Hindlimb muscle (tissue), 1 donor: ENCODE measurements around the gene SPATA12. TPM values are rescaled to one million over a fixed set of nuclear protein-coding genes. Genes with fewer than 3 reads are reported as not detected.

Source experiments
- DNase-seq: peaks from one replicate; pipeline ENCODE4 v3.0.0-alpha.2; 2013
- polyA plus RNA-seq: library from polyadenylated mRNA; unstranded; fragments of 120-200 nt; gene quantifications from one replicate; pipeline ENCODE4 v1.2.1, GENCODE V29; 2013; ENCODE audit not compliant: insufficient read length

The SPATA12 gene
- polyA plus RNA-seq, 1 donor = 0.08 TPM

DNA sequence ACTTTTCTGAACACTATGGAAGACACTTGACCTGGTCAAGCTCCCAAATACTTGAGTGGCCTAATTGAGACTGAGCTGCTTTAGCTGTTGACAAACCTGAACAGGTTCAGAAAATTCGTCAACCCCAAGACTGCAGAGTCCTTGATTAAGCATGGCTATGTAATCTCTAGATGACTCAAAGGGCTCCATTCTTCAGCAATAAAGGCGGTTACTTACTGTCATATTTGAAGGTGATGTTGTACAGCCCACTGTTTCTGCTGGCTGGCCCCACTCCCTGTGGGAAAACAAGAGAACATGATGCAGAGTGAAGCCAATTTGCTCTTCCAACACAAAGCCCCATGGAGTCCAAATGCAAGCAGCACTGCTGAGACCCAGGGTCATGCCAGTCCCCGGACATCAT, 59.6 kb downstream of the SPATA12 start:
- no peak for DNase-seq

- DNase-seq = no peak
Observed at GRCh38 chr3:57120451-57121174, 60.1 kb downstream of the SPATA12 start.

Other genes with a start within 250 kb of the SPATA12 start
- gene IL17RD, start 104.7 kb downstream of the SPATA12 start, polyA plus RNA-seq = 24.4 TPM
- 2.1 TPM for gene HESX1, start 139.3 kb downstream of the SPATA12 start, polyA plus RNA-seq
- gene APPL1, start 167.1 kb downstream of the SPATA12 start, polyA plus RNA-seq = 35.9 TPM
- 1.1 TPM for gene ASB14, start 232.0 kb downstream of the SPATA12 start, polyA plus RNA-seq